ENCODE data around the gene DAZAP2.

DAZAP2 gene

GRCh38 chr12:51238510-51239334 is at the start of gene DAZAP2:
DAZAP2 (plus strand) TSS chr12:51238826; CDS start chr12:51238908, 82 bp downstream.
- peak; percentile 98 for DNase-seq

- DNase-seq, result no peak
Measured at GRCh38 chr12:51189790-51190355, 48.8 kb upstream of the DAZAP2 start.

- no peak for DNase-seq
Measured at GRCh38 chr12:51190820-51191219, 47.8 kb upstream of the DAZAP2 start.

- no peak for DNase-seq
Measured at GRCh38 chr12:51191516-51192283, 46.9 kb upstream of the DAZAP2 start.

- DNase-seq, result no peak
Measured at GRCh38 chr12:51192284-51192671, 46.3 kb upstream of the DAZAP2 start.

- no peak for DNase-seq
Measured at GRCh38 chr12:51195841-51196240, 42.8 kb upstream of the DAZAP2 start.

- DNase-seq, result no peak
Measured at GRCh38 chr12:51196547-51196946, 42.1 kb upstream of the DAZAP2 start.

- DNase-seq, result no peak
Measured at GRCh38 chr12:51197736-51198567, 40.7 kb upstream of the DAZAP2 start.

- DNase-seq, result no peak
Measured at GRCh38 chr12:51198568-51199365, 39.9 kb upstream of the DAZAP2 start.

- no peak for DNase-seq
Measured at GRCh38 chr12:51199366-51199945, 39.2 kb upstream of the DAZAP2 start.

GRCh38 chr12:51200156-51200555 is 38.5 kb upstream of the DAZAP2 start:
- no peak for DNase-seq

- no peak for DNase-seq
Measured at GRCh38 chr12:51200806-51201205, 37.8 kb upstream of the DAZAP2 start.

- no peak for DNase-seq
Measured at GRCh38 chr12:51202718-51203117, 35.9 kb upstream of the DAZAP2 start.

GRCh38 chr12:51205350-51205749 is 33.3 kb upstream of the DAZAP2 start:
- DNase-seq, result no peak

- DNase-seq, result peak; percentile 65
Measured at GRCh38 chr12:51208016-51208660, 30.5 kb upstream of the DAZAP2 start.

- no peak for DNase-seq
Measured at GRCh38 chr12:51209259-51209658, 29.4 kb upstream of the DAZAP2 start.

- DNase-seq, result no peak
Measured at GRCh38 chr12:51210690-51211395, 27.8 kb upstream of the DAZAP2 start.

- DNase-seq, result no peak
Measured at GRCh38 chr12:51214895-51215294, 23.7 kb upstream of the DAZAP2 start.

GRCh38 chr12:51216642-51217041 is 22.0 kb upstream of the DAZAP2 start:
- peak; percentile 26 for DNase-seq

Data from NCI-H82 (cell line).